ENCODE data around the gene NOL4L. TPM values are rescaled to one million over a fixed set of nuclear protein-coding genes. Genes with fewer than 3 reads are reported as not detected.

NOL4L gene
- total RNA-seq, 4 donors from 2014 or later, result 5.9 to 20.5 (median 6.9) TPM

- no peak for TF ChIP-seq CTCF (IDR thresholded peaks at IDR 0.05; ENCODE audit: low read depth)
Observed at GRCh38 chr20:32482442-32483261, 102.5 kb downstream of the NOL4L start.

GRCh38 chr20:32482143-32482441, 103.0 kb downstream of the NOL4L start:
- no peak for TF ChIP-seq CTCF (IDR thresholded peaks at IDR 0.05; ENCODE audit: low read depth)

- TF ChIP-seq CTCF (IDR thresholded peaks at IDR 0.05; ENCODE audit: low read depth), result no peak
Observed at GRCh38 chr20:32481311-32482142, 103.6 kb downstream of the NOL4L start.

- no peak for TF ChIP-seq CTCF (IDR thresholded peaks at IDR 0.05; ENCODE audit: low read depth)
Observed at GRCh38 chr20:32480371-32481241, 104.5 kb downstream of the NOL4L start.

- TF ChIP-seq CTCF (IDR thresholded peaks at IDR 0.05; ENCODE audit: low read depth), result no peak
Observed at GRCh38 chr20:32479697-32480171, 105.4 kb downstream of the NOL4L start.

- no peak for TF ChIP-seq CTCF (IDR thresholded peaks at IDR 0.05; ENCODE audit: low read depth)
Observed at GRCh38 chr20:32479012-32479411, 106.1 kb downstream of the NOL4L start.
